HG03571 (cell line): ENCODE data around the gene ITGAE.
A peak's percentile ranks its signal among the peaks of the same experiment; 100 is the strongest.

Experiments used
- ATAC-seq: cut with Tn5 transposase; IDR thresholded peaks from one replicate; pipeline ENCODE4 v1.9.1; 2021; ENCODE audit not compliant: unreplicated experiment

Gene ITGAE

GRCh38 chr17:3672571-3672970 is 128.4 kb downstream of the ITGAE start:
- no peak for ATAC-seq

- ATAC-seq: no peak
Observed at GRCh38 chr17:3669548-3669947, 131.4 kb downstream of the ITGAE start.

DNA sequence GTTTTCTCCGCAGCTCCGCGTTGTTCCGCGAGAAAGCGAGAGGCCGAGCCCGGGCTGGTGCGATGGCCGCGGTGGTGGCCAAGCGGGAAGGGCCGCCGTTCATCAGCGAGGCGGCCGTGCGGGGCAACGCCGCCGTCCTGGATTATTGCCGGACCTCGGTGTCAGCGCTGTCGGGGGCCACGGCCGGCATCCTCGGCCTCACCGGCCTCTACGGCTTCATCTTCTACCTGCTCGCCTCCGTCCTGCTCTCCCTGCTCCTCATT is 132.0 kb downstream of the ITGAE start:
- no peak for ATAC-seq

- peak; percentile 78 for ATAC-seq
Observed at GRCh38 chr17:3668279-3669084, 132.5 kb downstream of the ITGAE start, which contains the start of the genes EMC6 and TAX1BP3. TSS of gene EMC6 (plus strand) at chr17:3668812. CDS start at chr17:3669147, 335 bp downstream. TSS of gene TAX1BP3 (minus strand) at chr17:3668578. CDS start at chr17:3668526, 52 bp downstream.

DNA sequence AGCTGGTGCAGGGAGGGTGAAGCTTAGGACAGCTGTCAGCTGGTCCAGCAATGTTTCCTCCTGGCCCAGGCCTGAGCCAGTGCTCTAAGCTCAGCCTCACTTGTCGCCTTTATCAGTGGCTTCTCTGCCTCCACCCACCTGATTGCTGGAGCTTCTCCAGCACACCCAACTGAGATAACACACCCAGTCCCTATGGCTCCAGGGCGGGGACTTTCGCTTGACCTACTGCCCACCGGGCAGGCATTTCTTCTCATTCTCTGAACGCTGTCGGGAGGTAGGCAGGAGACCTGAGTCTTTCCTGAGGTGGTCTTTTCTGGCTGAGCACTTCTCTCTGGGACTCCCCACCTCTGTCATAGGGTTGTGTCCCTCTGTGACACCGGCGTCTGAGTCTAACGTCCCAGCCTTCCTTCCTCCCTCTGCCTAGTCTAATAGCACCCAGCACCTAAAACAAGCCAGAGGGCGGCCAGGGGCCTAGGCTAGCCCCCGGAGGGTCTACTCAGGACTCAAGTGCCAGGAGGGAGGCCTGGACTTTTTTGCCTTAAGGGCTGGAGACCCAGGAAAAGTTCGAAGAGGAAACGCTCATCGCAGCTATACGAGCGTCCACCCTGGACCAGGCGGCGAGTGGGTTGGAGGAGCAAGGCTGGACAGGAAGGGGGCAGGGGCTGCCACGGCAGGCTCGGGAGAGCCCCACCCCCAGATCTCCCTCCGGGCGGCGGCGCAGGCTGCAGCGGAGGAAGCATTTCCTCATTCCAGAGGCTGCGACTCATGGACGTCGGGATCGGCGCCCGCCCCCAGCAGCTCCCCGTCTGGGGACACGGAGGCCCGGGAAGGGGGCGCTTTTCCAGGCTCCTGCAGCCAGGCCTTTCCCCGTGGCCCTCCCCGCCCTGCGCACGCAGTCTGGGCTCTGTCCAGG is 133.4 kb downstream of the ITGAE start:
- peak; percentile 10 for ATAC-seq

DNA sequence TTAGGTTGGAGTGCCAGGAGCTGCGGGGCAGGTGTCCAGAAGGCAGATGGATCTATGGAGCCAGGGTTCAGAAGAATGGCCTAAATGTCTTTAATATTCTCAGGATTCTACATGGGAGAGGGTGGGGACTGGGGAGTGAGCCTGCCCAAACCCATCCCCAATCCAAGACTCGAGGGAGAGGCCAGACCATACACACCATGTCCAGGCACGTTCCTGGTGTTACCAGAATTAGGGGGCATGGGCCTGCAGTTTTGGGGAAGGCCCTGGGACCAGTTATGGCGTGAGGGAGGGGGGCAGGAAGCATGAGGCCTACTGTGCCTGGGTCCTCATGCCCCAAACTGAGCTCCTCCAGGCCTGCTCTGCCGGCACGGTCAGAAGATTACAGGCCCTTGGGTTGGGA is 134.5 kb downstream of the ITGAE start:
- no peak for ATAC-seq

DNA sequence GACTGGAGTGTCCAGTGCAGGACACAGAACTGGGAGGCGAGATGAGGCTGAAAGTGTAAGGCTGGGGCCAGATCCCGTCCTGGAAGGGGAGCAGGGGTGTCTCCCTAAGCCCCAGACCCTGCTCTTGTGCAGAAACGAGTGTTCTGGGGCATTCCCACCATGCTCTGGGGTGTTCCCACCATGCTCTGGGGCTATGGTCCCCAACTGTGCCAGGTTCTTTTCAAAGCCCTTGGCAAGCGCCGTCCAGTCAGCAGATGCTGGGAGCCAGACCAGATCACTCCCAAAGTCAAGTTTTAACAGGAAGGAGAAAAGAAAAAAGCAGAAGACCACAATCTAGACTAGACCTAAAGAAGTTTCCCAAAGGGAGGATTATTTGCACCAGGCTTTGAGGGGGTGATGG is 135.2 kb downstream of the ITGAE start:
- no peak for ATAC-seq
